Mucosa of stomach (tissue), 1 donor: ENCODE data around the gene PIK3R5.
A peak's percentile ranks its signal among the peaks of the same experiment; 100 is the strongest.

Experiments
- H3K27me3 ChIP-seq: one replicate; pipeline ENCODE4 v1.7.0; 2013; ENCODE audit warnings: mild to moderate bottlenecking, low read length; ENCODE audit not compliant: control insufficient read depth, insufficient read depth
- H3K36me3 ChIP-seq: one replicate; pipeline ENCODE4 v1.7.0; 2013; ENCODE audit warnings: low read length; ENCODE audit not compliant: control insufficient read depth, insufficient read depth
- H3K4me1 ChIP-seq: one replicate; pipeline ENCODE4 v1.7.0; 2013; ENCODE audit warnings: mild to moderate bottlenecking, low read length; ENCODE audit not compliant: control insufficient read depth, insufficient read depth
- H3K4me3 ChIP-seq: one replicate; pipeline ENCODE4 v1.7.0; 2013; ENCODE audit warnings: low read length
- H3K9ac ChIP-seq: one replicate; pipeline ENCODE4 v1.7.0; 2013; ENCODE audit warnings: mild to moderate bottlenecking, low read length, moderate library complexity
- H3K9me3 ChIP-seq: one replicate; pipeline ENCODE4 v1.7.0; 2013; ENCODE audit warnings: mild to moderate bottlenecking, low read length, moderate library complexity; ENCODE audit not compliant: control insufficient read depth
- donor health status: Pancreatic carcinoma.

Gene PIK3R5, protein sequence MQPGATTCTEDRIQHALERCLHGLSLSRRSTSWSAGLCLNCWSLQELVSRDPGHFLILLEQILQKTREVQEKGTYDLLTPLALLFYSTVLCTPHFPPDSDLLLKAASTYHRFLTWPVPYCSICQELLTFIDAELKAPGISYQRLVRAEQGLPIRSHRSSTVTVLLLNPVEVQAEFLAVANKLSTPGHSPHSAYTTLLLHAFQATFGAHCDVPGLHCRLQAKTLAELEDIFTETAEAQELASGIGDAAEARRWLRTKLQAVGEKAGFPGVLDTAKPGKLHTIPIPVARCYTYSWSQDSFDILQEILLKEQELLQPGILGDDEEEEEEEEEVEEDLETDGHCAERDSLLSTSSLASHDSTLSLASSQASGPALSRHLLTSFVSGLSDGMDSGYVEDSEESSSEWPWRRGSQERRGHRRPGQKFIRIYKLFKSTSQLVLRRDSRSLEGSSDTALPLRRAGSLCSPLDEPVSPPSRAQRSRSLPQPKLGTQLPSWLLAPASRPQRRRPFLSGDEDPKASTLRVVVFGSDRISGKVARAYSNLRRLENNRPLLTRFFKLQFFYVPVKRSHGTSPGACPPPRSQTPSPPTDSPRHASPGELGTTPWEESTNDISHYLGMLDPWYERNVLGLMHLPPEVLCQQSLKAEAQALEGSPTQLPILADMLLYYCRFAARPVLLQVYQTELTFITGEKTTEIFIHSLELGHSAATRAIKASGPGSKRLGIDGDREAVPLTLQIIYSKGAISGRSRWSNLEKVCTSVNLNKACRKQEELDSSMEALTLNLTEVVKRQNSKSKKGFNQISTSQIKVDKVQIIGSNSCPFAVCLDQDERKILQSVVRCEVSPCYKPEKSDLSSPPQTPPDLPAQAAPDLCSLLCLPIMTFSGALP

DNA sequence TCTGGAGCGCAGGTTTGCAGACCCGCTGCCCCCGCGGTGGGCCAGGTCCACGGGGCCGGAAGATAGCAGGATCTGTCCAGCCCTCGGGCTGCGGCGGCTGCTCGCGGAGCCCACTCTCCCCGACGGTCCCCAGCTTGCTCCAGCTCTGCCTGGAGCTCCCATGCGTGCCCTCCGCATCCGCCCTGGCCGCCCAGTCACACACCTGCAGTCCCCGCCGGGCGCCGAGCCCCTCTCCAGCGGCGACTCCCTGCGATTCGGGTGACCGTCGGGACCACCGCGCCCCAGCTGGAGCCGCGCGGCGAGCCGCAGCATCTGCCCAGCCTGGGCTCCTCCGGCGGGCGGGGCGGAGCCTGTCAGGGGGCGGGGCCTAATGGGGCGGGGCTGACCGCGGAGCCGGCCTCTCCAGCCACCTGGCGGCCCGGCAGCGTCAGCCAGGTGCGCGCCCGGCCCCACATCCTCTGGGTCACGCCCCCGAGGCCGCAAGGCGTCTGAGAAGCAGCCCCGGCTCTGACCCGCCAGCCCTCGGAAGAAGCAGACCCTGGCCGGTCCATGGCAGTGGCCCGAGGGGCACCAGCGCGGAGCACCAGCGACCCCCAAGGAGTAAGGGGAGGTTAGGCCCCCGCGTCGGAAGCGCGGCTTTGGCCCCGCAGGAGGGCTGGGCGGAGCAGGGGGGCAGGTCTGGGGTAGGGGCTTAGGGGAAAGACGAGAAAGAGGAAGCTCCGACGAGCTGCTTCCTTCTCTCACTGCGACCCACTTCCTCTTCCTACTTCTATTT, at the start of gene PIK3R5:
TSS of gene PIK3R5 (minus strand) at position 314 of the 775 bp plus-strand sequence. CDS start 54,213 bp downstream, outside the sequence.
- Histone ChIP-seq H3K4me3 (no peak within 1 kb of the TSS), H3K9ac (peak within 1 kb of the TSS; percentile 47), H3K36me3 (no peaks in the 10 kb centered on the region), H3K27me3 (peaks cover 23% of the 10 kb centered on the region), H3K4me1 (no peaks in the 10 kb centered on the region), H3K9me3 (no peaks in the 10 kb centered on the region)

DNA sequence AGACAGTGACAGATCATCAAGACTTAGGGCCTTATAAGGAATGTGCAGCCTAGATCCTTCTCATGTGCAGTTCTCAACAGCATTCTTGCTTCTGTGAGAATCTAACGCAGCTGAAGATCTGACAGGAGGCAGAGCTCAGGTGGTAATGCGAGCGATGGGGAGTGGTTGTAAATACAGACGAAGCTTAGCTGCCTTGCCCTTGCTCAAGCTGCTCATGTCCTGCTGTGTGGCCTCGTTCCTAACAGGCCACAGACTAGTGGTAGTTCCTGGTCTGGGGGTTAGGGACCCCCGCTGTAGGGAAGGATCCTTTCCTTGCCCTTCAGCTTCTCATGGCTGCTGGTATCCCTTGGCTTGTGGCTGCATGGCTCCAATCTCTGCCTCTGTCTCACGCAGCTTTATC, 45.5 kb upstream of the PIK3R5 start:
- Histone ChIP-seq H3K9me3 (no peaks in the 10 kb centered on the region), H3K9ac (no peak overlapping the region), H3K4me3 (no peak overlapping the region), H3K36me3 (no peaks in the 10 kb centered on the region), H3K27me3 (peaks cover 7% of the 10 kb centered on the region), H3K4me1 (no peaks in the 10 kb centered on the region)

DNA sequence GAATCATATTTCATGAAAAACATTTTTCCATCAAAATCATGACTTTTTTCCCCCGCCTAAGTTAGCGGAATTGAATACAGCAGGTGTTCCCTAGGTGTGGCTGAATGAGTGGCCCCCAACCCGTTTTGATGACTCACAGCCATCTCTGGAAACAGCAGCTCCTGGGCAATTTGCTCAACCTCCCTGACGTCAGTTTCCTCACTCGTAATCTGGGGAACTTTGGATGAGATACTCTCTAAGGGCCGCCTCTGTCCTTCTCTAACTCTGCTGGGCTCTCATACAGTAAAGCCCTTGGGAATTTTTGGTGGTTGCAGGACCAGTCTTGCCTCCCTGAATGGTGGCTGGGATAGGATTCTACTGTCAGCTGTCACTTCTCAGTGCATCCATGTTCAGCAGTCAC, 44.2 kb upstream of the PIK3R5 start:
- H3K4me1 ChIP-seq: no peaks in the 10 kb centered on the region
- H3K9ac ChIP-seq: no peak overlapping the region
- peaks cover 19% of the 10 kb centered on the region for H3K27me3 ChIP-seq
- H3K9me3 ChIP-seq: no peaks in the 10 kb centered on the region
- no peaks in the 10 kb centered on the region for H3K36me3 ChIP-seq
- H3K4me3 ChIP-seq: no peak overlapping the region

DNA sequence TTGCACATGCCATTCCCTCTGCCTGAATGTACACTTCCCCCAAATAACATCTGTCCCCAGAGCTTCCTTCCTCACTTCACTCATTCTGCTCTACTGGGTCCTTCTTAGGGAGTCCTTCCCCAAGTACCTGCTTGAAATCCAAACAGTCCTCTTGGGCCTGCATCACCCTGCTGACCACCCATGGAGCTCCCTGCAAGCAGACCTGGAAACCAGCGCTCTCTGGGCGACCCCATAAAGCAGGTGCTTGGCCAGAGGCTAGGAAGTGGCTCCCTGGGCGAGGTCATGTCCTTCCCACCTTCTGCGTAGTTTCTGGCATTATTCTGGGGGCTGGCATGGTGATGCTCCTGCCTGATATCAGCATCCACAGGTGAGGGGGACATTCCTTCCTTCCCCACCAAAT, 43.6 kb upstream of the PIK3R5 start:
- Histone ChIP-seq H3K9ac (no peak overlapping the region), H3K27me3 (peaks cover 25% of the 10 kb centered on the region), H3K9me3 (no peaks in the 10 kb centered on the region), H3K4me3 (no peak overlapping the region), H3K4me1 (peaks cover 3% of the 10 kb centered on the region), H3K36me3 (no peaks in the 10 kb centered on the region)

DNA sequence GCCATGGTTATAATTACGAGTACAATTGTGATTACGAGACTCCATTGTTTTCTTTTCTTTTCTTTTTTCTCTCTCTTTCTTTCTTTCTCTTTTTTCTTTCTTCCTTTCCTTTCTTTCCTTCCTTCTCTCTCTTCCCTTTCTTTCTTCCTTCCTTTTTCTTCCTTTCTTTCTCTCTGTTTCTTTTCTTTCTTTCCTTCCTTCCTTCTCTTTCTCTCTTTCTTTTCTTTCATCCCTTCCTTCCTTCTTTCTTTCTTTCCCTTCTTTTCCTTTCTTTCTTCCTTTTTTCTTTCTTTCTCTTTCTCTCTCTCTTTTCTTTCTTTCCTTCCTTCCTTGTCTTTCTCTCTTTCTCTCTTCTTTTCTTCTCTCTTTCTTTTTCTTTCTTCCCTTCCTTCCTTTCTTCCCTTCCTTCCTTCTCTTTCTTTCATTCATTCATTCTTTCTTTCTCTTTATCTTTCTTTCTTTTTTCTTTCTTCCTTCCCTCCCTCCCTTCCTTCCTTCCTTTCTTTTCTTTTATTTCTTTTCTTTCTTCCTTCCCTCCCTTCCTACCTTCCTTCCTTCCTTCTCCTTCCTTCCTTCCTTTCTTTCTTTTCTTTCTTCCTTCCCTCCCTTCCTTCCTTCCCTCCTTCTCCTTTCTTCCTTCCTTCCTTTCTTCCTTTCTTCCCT, 41.7 kb upstream of the PIK3R5 start:
- no peaks in the 10 kb centered on the region for H3K9me3 ChIP-seq
- peaks cover 12% of the 10 kb centered on the region for H3K4me1 ChIP-seq
- no peak overlapping the region for H3K4me3 ChIP-seq
- peaks cover 42% of the 10 kb centered on the region for H3K27me3 ChIP-seq
- H3K36me3 ChIP-seq: no peaks in the 10 kb centered on the region
- no peak overlapping the region for H3K9ac ChIP-seq

DNA sequence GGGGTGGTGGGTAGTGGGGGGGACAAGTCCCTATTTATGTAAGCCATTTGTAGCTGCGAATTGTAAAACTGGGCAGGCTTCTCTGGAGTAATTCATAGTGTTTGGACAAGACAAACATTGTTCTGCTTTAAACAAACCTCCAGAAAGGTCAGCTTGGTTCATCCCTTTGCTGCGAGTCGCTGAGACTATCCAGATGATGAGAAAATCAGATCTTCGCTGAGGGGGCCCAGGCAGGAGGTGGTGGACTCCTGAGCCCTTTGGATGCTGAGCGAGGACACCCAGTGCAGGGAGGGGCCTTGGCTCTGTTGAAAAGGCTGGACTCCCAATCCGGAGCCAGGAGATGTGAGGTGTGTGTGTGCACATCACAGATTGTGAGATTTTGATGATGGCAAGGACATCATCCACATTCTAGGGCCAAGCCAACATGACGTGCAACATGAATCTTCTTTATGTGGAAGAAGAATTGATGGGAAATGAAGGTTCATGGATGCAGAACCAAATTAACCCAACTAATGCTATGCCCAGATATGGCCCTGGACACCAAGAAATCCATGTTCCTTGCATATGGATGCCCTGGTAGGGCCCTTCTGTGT, 40.8 kb upstream of the PIK3R5 start:
- Histone ChIP-seq H3K9me3 (no peaks in the 10 kb centered on the region), H3K4me1 (peaks cover 13% of the 10 kb centered on the region), H3K27me3 (peaks cover 43% of the 10 kb centered on the region), H3K4me3 (no peak overlapping the region), H3K36me3 (no peaks in the 10 kb centered on the region), H3K9ac (no peak overlapping the region)

DNA sequence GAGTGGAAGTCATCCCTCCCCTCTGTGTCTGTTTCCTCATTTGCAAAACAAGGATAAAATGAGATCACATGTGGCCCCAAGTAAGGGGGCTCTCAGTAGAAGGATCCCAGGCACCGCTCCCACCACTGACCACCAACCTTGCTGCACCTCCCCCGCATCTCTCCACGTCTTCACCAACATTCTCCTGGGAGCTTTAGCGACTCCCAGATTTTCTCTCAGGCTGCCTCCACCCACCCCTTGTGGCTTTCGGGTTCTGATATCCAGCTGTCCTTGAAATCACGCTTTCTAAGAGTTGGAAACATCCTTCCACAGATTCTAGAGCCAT, 39.4 kb upstream of the PIK3R5 start:
- Histone ChIP-seq H3K36me3 (no peaks in the 10 kb centered on the region), H3K27me3 (peaks cover 47% of the 10 kb centered on the region), H3K9ac (no peak overlapping the region), H3K4me3 (no peak overlapping the region), H3K9me3 (no peaks in the 10 kb centered on the region), H3K4me1 (peaks cover 13% of the 10 kb centered on the region)

DNA sequence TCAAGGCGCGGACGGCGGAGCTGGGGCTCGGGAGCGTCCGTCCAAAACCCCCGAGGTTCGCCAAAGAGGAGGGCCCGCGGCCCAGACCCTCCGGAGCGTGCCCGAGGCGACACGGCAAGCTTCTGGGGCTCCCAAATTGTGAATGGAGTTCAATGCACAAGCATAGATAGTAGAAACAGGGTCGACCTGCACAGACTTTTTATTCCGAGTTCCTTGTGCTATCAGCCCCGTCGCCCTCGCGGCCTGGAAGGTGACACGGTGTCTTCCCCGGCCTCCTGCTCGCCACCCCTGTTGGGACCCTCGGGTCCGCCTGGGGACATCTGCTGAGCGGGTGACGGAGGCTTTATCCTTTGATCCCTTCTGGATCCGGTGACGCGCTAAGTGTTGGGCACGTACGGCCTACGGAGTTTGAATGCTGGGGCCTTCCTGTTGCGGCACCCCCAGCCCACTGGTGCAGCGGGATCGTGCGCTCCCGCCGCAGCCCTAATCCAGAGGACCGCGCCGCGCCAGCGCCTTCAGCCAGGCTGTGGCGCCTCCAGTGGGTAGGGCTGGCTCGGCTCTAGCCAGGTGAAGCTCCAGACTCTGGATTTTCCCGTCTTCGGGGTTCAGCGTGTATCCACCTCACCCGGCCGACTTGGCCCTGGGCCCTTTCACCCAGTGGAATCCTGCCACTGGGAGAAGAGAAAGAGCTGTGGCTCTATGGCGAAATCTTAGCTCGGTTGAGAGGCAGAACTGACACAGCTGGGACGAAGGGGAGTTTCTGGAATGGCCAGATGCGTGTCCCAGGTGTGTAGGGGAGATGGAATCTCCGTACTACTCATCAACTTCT, 38.8 kb upstream of the PIK3R5 start:
- H3K4me3 ChIP-seq: no peak overlapping the region
- H3K36me3 ChIP-seq: no peaks in the 10 kb centered on the region
- H3K9me3 ChIP-seq: no peaks in the 10 kb centered on the region
- H3K9ac ChIP-seq: no peak overlapping the region
- peaks cover 13% of the 10 kb centered on the region for H3K4me1 ChIP-seq
- H3K27me3 ChIP-seq: peaks cover 47% of the 10 kb centered on the region

DNA sequence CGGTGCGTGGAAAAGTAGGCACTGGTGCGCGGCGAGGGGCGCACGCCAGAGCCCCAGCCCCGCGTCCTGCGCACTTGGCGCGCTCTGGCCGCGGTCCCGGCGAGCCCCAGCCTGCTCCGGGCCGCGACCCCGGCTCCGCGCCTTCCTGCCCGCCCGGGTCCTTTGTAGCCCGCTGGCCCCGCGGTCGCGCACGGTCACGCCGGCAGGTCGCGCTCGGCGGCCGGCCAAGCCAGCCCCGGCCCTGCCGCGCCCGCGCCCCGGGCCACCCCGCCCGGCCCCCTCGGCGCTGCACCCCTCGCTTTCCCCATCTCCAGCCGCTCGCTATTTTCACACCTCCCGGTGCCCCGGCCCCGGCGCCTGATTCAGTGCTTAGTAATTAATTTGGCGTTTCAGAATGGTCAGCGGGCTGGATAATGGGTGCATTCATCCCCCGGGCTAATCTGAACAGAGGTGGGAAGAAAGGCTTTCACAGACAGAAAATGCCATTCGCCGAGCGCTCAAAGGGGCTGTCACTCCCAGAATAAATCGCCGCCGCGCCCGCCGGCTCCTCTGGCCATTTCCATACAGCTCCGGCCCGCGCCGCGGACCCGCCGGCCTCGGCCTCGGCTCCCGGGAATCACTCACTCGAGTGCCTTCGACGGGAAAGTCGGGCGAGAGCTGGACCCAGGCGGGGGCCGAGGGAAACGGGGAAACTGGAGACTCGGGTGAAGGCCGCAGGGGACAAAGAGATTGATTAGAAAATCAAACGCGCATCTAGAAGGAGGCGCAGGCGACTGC, 38.0 kb upstream of the PIK3R5 start:
- H3K4me1 ChIP-seq: peaks cover 13% of the 10 kb centered on the region
- peaks cover 45% of the 10 kb centered on the region for H3K27me3 ChIP-seq
- H3K9me3 ChIP-seq: no peaks in the 10 kb centered on the region
- no peak overlapping the region for H3K9ac ChIP-seq
- no peak overlapping the region for H3K4me3 ChIP-seq
- no peaks in the 10 kb centered on the region for H3K36me3 ChIP-seq

DNA sequence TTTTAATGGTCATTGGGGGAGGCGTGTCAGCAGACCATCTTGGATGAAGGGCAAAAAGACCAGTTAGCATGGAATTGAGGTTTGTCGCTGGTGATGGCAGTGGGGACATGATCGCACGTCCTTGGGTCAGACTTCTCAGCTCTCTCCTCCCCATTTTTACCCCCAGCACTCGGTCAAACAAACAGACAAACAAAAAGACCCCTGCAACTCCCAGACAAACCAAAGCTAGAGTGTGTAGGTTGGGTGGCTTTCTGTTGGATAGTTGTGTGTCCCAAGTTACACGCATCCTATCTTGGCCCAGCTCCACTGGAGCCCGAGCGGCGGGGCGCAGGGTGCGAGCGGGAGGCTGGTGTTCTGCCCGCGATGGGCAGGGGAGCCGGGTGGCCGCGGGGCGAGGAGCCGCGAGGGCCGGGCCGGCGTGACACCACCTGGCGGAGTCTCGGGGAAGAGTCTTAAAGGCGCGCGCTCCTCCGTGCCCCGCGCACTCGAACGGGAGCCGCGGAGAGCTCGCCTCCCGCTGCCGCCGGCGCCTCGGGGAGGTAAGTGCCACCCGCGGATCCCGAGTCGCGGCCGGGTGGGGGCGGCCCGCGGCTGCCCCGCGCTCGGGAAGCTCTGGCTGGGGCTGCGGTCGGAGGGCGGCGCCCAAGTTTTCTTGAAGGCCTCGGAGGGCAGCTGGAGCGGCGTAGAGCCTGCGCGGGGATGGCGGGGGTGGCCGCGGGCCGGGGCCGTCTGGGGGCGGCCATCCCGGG, 37.3 kb upstream of the PIK3R5 start:
- Histone ChIP-seq H3K36me3 (no peaks in the 10 kb centered on the region), H3K9me3 (no peaks in the 10 kb centered on the region), H3K27me3 (peaks cover 44% of the 10 kb centered on the region), H3K4me3 (no peak overlapping the region), H3K9ac (no peak overlapping the region), H3K4me1 (peaks cover 13% of the 10 kb centered on the region)
